HK-2 (cell line): ENCODE measurements around the gene ADAMTSL3.

Experiments
- DNase-seq: peaks from one replicate; pipeline ENCODE4 v3.0.0-alpha.2; 2018; ENCODE audit not compliant: unreplicated experiment

ADAMTSL3 gene

DNA sequence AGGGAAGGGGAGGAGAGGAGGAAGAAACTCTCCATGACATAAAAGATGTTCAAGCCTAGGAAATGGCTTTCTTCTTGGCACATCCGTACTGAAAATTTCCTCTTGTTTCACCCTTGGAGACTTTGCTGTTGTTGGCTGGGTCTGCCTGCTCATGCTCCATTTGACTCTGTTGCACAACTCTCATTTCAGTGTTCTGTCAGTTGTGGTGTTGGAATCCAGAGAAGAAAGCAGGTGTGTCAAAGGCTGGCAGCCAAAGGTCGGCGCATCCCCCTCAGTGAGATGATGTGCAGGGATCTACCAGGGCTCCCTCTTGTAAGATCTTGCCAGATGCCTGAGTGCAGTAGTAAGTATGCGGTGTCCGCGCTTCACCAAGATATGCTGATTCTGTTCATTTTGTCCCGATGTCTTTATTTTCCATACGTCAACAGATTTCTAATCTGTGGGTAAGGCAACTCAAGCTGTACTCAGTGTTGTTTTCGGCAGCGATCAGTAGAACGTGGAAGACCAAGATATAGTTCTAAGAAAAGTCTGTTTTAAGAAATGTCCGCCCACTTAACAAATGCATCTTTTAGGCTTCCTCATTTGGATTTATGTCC is 316.5 kb downstream of the ADAMTSL3 start:
- DNase-seq, result no peak

- DNase-seq, result no peak
Observed at GRCh38 chr15:83971992-83972391, 318.1 kb downstream of the ADAMTSL3 start.

DNA sequence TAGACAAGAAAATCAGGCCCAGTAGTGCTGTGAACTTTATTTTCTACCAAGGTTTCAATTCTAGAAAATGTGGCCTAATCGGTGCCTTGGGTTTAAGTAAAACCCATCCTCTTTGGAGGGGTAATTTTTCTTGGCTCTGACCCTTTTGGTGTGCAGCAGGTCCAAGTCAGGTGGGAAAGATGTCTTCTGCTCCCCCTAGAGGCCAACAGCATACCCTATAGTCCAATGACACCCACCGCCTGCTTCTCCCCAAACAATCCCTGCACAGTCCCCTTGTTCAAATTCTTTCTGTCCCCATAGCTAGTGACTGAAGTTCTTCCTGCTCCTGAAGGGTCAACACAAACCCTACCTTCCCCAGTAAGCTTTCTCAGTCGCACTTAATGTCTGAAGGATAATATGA is 319.9 kb downstream of the ADAMTSL3 start:
- no peak for DNase-seq

DNA sequence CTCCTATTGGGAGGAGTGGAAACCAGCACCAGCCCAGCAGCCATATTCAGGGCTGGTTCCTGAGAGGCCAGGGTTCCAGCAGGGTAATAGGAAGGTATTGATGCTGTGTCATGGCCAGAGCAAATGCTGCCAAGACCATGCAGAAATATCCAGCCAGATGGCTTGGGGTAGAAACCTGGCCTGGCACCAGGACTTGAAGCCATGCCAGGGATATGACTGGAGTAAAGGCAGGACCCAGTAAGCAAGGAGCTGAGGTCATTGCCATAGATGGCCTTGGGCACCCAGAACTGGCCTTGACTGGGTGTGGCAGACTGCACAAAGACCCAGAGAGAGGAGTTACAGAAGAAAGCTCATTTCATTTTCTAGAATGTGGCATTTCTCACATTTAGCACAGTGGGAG is 324.1 kb downstream of the ADAMTSL3 start:
- DNase-seq, result no peak

GRCh38 chr15:83978588-83978987 is 324.7 kb downstream of the ADAMTSL3 start:
- DNase-seq, result no peak

DNA sequence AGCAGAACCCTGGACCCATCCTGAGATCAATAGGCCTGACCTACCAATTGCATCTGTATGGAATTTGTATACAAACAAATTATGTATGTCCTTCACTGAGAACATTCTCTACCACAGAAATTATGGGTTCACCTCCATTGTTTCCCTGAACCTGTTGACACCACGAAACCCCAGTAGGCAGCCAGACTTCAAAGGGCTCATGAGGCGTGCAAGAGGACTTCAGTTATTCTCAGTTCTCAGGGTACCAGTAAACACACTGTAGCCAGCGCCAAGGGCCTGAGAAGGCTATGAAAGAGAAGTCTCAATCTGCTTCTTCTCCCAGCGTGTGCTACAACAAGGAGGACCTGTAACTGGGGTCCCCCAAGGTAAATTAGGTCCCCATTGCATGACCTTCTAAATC is 326.7 kb downstream of the ADAMTSL3 start:
- no peak for DNase-seq

GRCh38 chr15:83982748-83983147 is 328.8 kb downstream of the ADAMTSL3 start:
- DNase-seq, result no peak

- DNase-seq, result no peak
Observed at GRCh38 chr15:83983634-83984458, 329.9 kb downstream of the ADAMTSL3 start.

DNA sequence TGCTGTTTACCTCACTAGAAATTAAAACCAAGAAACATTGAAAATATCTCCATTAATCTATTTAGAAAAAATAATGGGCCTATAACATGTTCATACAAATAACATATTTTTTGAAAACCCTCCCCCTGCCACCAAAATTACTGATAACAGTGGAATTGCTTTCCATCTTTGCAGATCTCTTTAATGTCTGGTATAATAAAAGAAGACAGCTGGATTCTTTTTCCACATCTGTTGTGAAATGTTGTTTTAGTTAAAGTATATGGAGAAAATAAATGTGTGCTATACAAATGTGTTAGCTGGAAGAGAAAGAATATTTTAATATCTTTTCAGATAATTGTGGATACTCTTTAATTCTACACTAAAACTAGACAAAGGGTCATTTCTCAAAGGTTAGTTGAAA is 330.7 kb downstream of the ADAMTSL3 start:
- DNase-seq, result no peak

- no peak for DNase-seq
Observed at GRCh38 chr15:83991163-83991562, 337.2 kb downstream of the ADAMTSL3 start.

DNA sequence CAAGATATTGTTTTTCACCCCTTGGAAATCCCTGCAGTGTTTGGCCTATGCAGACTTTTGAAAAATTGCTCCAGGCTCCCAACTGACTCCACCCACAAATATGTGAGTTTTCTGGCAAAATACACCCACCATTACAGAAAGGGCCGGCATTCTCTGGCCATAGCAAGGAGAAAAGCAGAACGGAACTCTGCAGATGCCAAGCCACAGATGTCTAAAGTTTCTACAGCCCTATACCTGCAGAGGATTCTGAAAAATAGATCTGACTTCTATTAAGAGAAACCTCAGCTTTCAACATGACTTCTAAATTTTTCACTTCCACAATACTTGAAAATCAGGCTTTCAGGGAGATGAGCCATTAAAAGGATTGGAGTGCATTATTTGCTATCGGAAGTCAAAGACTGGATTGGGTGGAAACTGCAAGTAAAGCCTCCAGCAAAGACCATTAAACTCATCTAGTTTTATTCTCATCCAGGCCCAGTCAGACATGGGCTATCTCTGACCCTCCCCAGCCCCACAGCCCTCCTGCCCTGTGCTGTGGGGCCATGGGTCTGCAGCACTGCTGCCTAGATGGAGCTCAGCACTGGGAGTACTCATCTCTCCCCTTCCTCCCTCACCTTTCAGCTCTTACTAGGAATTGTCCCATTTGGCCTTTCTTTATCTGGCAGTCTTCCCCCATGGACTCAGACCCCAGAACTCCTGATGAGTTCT is 338.6 kb downstream of the ADAMTSL3 start:
- DNase-seq, result no peak

DNA sequence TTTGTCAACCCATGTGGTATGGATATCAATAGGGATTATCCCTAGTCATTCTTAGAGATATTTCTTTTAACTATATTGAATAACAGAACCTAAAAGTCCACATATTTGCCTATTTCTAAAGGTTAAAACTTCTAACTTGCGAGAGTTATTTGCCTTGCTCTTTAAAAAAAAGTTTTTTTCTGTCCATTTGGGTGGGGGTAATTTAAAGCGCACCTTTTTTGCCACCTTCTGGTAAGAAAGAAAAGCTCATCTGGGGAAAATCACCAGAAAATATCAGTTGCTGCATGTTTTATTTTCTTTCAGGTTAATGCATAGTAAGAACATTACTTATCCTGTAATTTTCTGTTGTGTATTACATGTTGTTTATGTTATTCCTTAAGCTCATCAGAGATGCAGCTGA is 339.7 kb downstream of the ADAMTSL3 start:
- DNase-seq, result no peak

DNA sequence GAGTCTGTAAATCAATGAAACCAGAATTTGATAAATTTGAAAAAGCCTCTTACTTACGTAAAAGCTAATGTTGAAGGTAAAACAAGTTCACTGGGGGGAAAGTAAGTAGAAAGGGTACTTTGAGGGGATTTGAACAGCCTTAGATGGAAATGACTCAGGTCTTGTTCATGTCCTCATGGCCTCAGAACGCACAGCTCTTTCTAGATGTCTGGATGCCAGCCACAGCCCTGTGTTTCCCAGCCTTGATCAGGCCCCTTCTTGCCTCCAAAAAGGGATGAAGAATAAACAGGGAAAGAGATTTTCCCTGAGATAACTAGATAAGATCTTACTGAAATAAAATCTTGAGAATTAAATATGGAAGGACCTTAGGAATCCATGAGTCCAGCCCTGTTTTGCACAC is 344.6 kb downstream of the ADAMTSL3 start:
- no peak for DNase-seq

DNA sequence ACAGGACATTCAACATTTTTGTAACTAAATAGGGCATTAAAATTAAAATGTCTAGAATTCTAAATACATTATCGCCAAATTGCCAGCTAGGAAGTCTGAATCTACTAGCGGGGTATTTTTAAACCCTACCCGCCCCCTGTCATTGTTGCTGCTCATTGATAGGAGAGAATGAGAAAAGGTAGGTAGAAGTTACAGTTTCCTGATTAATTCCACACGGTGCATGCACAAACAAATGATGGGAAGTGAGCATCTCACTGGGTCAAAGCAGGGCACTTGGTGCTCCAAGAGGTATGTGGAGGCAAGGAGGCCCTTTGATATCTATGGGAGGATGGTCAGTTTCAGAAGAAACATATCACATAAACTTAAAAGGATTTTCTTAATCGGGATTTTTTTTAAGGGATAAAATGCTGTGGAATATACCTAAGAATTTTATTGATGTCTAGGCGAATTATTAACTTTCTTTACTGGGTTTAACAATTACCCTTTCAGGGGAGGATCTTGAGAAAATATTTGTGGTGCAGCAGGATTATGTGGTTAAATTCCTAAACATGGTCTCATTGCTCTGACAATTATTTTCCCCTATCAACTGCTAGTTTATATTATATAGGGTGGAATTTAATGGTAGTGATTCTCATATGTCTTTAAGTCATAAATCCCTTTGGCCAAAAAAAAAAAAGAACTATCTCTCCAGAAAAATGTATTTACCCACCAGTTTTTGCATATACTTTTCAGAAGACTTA is 345.6 kb downstream of the ADAMTSL3 start:
- DNase-seq, result no peak

DNA sequence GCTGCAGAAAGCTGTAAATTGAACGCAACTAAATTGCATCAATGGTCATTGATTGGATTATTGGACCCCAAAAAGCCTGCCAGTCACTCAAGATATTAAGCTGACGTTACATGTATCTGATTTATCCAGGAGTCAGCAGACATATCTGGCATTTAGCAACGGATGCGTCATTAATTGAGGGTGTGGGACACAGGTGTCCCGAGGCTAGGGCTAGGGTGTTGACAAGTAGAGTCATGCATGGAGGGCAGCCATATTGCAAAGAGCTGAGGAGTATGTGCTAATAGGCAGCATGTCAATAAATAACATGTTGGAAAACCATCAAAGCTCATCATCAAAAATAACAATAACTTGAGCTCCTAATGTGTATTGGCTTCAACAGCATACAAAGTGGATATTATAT is 347.1 kb downstream of the ADAMTSL3 start:
- no peak for DNase-seq

- no peak for DNase-seq
Observed at GRCh38 chr15:84001655-84002054, 347.7 kb downstream of the ADAMTSL3 start.

DNA sequence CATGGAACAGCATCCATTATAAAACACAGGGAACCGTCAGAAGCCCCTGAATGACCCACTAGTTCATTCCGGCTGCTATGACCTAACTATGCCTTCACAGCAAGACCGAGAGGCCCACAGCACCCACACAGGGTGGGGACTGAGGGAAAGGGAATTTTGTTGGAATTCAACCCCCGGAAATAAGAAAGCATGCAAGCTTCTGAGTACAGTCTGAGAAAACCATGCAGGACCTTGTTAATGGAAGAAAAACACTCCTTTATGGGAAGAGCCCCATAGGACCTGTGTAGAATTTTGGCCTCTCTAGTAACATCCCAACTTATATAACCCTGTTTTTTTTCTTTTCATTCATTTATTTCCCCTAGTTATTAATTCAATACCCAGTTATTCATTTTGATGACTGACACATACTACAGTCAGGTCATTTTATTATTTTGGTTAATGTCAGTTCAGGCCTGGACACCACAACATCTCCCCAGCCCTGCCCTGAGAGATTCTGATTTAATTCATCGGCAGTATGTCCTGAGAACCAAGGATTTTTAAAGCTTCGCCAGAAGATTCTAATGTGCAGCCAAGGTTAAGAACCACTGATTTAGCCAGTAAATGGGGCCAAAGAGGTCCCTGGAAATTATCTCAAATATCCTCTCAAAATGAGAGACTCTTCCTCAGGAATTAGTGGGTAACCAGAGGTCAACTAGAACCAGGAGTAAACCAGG is 350.0 kb downstream of the ADAMTSL3 start:
- no peak for DNase-seq

GRCh38 chr15:84006421-84006820 is 352.5 kb downstream of the ADAMTSL3 start:
- DNase-seq, result no peak

GRCh38 chr15:84009616-84010015 is 355.7 kb downstream of the ADAMTSL3 start:
- no peak for DNase-seq

- DNase-seq, result no peak
Observed at GRCh38 chr15:84010246-84010645, 356.3 kb downstream of the ADAMTSL3 start.

- no peak for DNase-seq
Observed at GRCh38 chr15:84016371-84016770, 362.4 kb downstream of the ADAMTSL3 start.

DNA sequence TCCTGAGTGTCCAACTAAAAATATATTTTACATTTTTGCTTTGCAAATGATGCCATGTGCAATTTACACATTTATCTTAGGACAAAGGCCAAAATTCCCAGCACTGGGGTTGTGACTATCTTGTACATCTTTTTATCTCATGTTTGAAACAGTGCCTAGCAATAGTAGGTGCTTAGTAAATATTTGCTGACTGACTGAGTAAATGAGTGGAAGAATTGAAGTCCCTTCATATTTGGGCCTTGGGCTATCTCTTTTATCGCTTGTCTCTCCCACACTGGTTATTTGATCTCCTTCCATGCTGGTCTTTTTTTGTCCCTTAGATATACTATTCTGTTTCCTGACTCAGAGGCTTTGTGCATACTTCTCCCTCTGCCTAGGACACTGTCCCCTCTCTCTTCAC is 368.6 kb downstream of the ADAMTSL3 start:
- no peak for DNase-seq
